OCI-LY7 (cell line): Measurements from ENCODE around the gene SMIM12. TPM values are rescaled to one million over a fixed set of nuclear protein-coding genes. Genes with fewer than 3 reads are reported as not detected.
"Not testable (repeated sequence)": the region's sequence is repeated elsewhere in the genome, so short reads cannot be mapped to it uniquely, and the experiment has no call there.

Experiments
- BruUV-seq: library from RNA; stranded (reverse); fragments of 400-500 nt; replicated peaks from 2 replicates; lab custom pipeline; 2021; lab: Mats Ljungman, UMichigan
- CTCF ChIA-PET: fragments of 300-600 bp; sonication (Branson Sonifier 250); formaldehyde crosslinking; loops from one replicate; lab custom pipeline; 2022; ENCODE audit warnings: antibody characterized with exemption; ENCODE audit not compliant: unreplicated experiment; lab: Charles Lee
- POLR2A ChIA-PET: fragments of 300-600 bp; sonication (Branson Sonifier 250); formaldehyde crosslinking; loops from one replicate; lab custom pipeline; 2022; ENCODE audit warnings: antibody characterized with exemption; lab: Charles Lee
- DNase-seq: peaks from one replicate; pipeline ENCODE4 v3.0.0-alpha.2; 2015; ENCODE audit warnings: low spot score
- H2AFZ ChIP-seq: fragments of 200-600 bp; sonication (generic), shearing (Covaris generic); 2 replicates; pipeline ENCODE4 v1.6.1; 2014; ENCODE audit warnings: mild to moderate bottlenecking, antibody characterized with exemption, low read length, moderate library complexity
- H3K27ac ChIP-seq: fragments of 200-600 bp; sonication (generic); 2 replicates; pipeline ENCODE4 v1.5.1; 2014; ENCODE audit warnings: mixed run types, low read depth, mild to moderate bottlenecking, moderate library complexity, low read length, inconsistent platforms; ENCODE audit not compliant: poor library complexity, severe bottlenecking
- H3K36me3 ChIP-seq: fragments of 200-600 bp; sonication (generic); 2 replicates; pipeline ENCODE4 v1.6.1; 2014; ENCODE audit warnings: mild to moderate bottlenecking, antibody characterized with exemption, low read length, moderate library complexity, mixed read lengths; ENCODE audit not compliant: insufficient read depth
- H3K4me1 ChIP-seq: fragments of 200-600 bp; sonication (generic); 2 replicates; pipeline ENCODE4 v1.5.1; 2014; ENCODE audit warnings: mild to moderate bottlenecking, low read length; ENCODE audit not compliant: insufficient read depth, poor library complexity, severe bottlenecking
- H3K4me2 ChIP-seq: fragments of 200-600 bp; sonication (generic); 2 replicates; pipeline ENCODE4 v1.6.1; 2014; ENCODE audit warnings: mild to moderate bottlenecking, low read length
- H3K4me3 ChIP-seq: fragments of 200-600 bp; sonication (generic); 2 replicates; pipeline ENCODE4 v1.5.1; 2014; ENCODE audit warnings: mild to moderate bottlenecking, low read depth, low read length; ENCODE audit not compliant: poor library complexity, severe bottlenecking
- H3K79me2 ChIP-seq: fragments of 200-600 bp; sonication (generic); 2 replicates; pipeline ENCODE4 v1.6.1; 2016; ENCODE audit warnings: low read depth, mild to moderate bottlenecking, low read length, moderate library complexity, mixed read lengths; ENCODE audit not compliant: insufficient read depth
- H3K9me2 ChIP-seq: fragments of 200-600 bp; sonication (generic); 2 replicates; pipeline ENCODE4 v1.6.1; 2016; ENCODE audit warnings: mild to moderate bottlenecking, low read length, mixed read lengths; ENCODE audit not compliant: insufficient read depth
- H3K9me3 ChIP-seq: fragments of 200-600 bp; sonication (generic); 2 replicates; pipeline ENCODE4 v1.6.1; 2014; ENCODE audit warnings: mild to moderate bottlenecking, mixed run types, low read length, mixed read lengths
- H4K20me1 ChIP-seq: fragments of 200-600 bp; sonication (generic); 2 replicates; pipeline ENCODE4 v1.6.1; 2014; ENCODE audit warnings: mild to moderate bottlenecking, antibody characterized with exemption, low read length, moderate library complexity, mixed read lengths; ENCODE audit not compliant: insufficient read depth
- EZH2phosphoT487 ChIP-seq: fragments of 200-600 bp; sonication (generic); IDR thresholded peaks from 2 replicates; pipeline ENCODE4 v1.6.1; 2018; ENCODE audit warnings: low read depth, borderline replicate concordance, mild to moderate bottlenecking, mixed run types, antibody characterized with exemption, low read length, moderate library complexity, mixed read lengths
- intact Hi-C: fragments of 100-400 bp; cut with micrococcal nuclease; formaldehyde crosslinking; loops from one replicate; pipeline ENCODE4 v1.10.0; 2022; ENCODE audit not compliant: unreplicated experiment
- total RNA-seq, 2 experiments: library from RNA; depleted of rRNA in 1 of 2; stranded (reverse); fragments of >200 nt in 1 of 2; shearing (Covaris generic) in 1 of 2; gene quantifications; 2 replicates each; pipeline ENCODE4 v1.2.3, GENCODE V29; 2014 to 2022
- TF ChIP-seq, protein P1 (sequence below): fragments of 200-600 bp; sonication (generic); conservative IDR thresholded peaks from 2 replicates; pipeline ENCODE4 v1.5.1; 2014; ENCODE audit warnings: mild to moderate bottlenecking, antibody characterized with exemption, low read length, moderate library complexity, mixed read lengths

SMIM12 gene
- total RNA-seq, 2 experiments from 2014 or later = 36.3 to 41.2 TPM

DNA sequence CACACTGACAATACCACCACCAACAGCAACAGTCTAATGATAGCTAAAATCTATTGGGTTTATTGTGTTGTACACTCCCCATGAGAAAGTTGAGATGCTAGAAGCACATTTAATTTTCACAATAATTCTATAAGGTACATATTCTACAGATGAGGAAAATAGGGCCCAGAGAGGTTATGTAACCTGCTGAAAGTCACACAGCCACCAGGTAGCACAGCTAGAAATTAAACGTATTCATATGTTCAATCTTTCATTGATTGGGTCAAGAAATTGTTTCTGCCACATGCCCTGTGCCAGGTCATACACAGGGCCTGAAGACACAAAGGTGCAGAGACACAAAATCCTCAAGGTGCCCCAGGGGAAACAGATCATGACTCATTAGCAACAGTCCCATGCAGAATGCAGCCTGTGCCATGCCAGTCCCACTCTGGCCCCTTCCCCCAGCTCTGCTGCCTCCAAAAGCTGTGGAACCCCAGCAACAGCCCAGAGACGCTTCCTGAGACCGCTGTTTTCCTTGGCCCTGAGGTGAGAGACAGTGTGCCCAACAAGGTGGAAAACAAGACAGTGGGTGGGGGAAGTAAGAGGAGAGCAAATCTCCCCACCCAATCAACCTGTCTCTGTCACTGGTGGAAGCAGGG, 34.6 kb downstream of the SMIM12 start:
- intact Hi-C loops = no loop called here
- BruUV-seq = no TSS peak
- no peaks in the 10 kb centered on the region for H3K79me2 ChIP-seq
- H3K36me3 ChIP-seq = no peaks in the 10 kb centered on the region
- ChIA-PET POLR2A (interaction anchor here (0.6 to 0.7 kb wide), 2 partner anchors 17 to 788 kb away, joined by 3 read pairs; no protein-coding TSS in a partner anchor), CTCF (no interaction called here)
- DNase-seq = no peak
- no peaks in the 10 kb centered on the region for H3K9me2 ChIP-seq
- H3K4me2 ChIP-seq = no peak overlapping the region
- H3K4me3 ChIP-seq = no peak overlapping the region
- TF ChIP-seq, protein P1, sequence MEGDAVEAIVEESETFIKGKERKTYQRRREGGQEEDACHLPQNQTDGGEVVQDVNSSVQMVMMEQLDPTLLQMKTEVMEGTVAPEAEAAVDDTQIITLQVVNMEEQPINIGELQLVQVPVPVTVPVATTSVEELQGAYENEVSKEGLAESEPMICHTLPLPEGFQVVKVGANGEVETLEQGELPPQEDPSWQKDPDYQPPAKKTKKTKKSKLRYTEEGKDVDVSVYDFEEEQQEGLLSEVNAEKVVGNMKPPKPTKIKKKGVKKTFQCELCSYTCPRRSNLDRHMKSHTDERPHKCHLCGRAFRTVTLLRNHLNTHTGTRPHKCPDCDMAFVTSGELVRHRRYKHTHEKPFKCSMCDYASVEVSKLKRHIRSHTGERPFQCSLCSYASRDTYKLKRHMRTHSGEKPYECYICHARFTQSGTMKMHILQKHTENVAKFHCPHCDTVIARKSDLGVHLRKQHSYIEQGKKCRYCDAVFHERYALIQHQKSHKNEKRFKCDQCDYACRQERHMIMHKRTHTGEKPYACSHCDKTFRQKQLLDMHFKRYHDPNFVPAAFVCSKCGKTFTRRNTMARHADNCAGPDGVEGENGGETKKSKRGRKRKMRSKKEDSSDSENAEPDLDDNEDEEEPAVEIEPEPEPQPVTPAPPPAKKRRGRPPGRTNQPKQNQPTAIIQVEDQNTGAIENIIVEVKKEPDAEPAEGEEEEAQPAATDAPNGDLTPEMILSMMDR = no peak
- no peak for TF ChIP-seq EZH2phosphoT487
- no peaks in the 10 kb centered on the region for H4K20me1 ChIP-seq
- H2AFZ ChIP-seq = no peak overlapping the region
- no peaks in the 10 kb centered on the region for H3K9me3 ChIP-seq
- no peak overlapping the region for H3K27ac ChIP-seq
- H3K4me1 ChIP-seq = no peaks in the 10 kb centered on the region

DNA sequence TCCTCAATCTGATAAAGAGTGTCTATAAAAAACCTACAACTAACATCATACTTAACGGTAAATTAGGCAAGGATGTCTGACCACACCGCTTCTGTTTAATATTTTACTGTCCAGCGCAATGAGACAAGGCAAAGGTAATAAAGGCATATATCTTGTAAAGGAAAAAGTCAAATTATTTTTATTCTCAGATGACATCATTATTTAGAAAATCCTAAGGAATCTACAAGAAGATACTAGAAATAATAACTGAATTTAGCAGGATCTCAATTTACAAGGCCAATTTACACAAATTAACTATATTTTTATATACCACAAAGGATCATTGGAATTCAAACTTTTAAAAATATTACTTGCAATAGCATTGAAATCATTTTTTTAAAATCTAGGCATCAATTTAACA, 37.3 kb downstream of the SMIM12 start:
- BruUV-seq = no TSS peak
- ChIA-PET CTCF (no interaction called here), POLR2A (no interaction called here)
- no peaks in the 10 kb centered on the region for H3K36me3 ChIP-seq
- TF ChIP-seq, protein P1 = no peak
- no peak for TF ChIP-seq EZH2phosphoT487
- H3K4me2 ChIP-seq = no peak overlapping the region
- no peak overlapping the region for H3K27ac ChIP-seq
- H2AFZ ChIP-seq = no peak overlapping the region
- no peak overlapping the region for H3K4me3 ChIP-seq
- H3K79me2 ChIP-seq = no peaks in the 10 kb centered on the region
- H3K4me1 ChIP-seq = no peaks in the 10 kb centered on the region
- H3K9me3 ChIP-seq = no peaks in the 10 kb centered on the region
- no peaks in the 10 kb centered on the region for H3K9me2 ChIP-seq
- no peak for DNase-seq
- intact Hi-C loops = no loop called here
- H4K20me1 ChIP-seq = no peaks in the 10 kb centered on the region

DNA sequence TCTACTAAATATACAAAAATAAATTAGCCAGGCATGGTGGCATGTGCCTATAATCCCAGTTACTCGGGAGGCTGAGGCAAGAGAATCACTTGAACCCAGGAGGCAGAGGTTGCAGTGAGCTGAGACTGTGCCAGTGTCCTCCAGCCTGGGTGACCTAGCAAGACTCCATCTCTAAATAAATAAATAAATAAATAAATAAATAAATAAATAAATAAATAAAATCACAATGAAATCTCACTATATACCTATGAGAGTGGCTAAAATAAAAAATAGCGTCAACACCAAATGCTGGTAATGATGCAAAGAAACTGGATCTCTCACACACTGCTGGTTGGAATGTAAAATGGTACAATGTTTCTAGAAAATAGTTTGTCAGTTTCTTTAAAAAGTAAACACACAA, 40.7 kb downstream of the SMIM12 start:
- H3K79me2 ChIP-seq, intact Hi-C loops, DNase-seq, H3K9me2 ChIP-seq, POLR2A ChIA-PET, H3K4me2 ChIP-seq, H3K36me3 ChIP-seq, H3K9me3 ChIP-seq, H2AFZ ChIP-seq, H3K4me3 ChIP-seq, BruUV-seq, CTCF ChIA-PET, H3K4me1 ChIP-seq, H3K27ac ChIP-seq, H4K20me1 ChIP-seq: not testable (repeated sequence)
